ENCODE results near the gene CPNE5. TPM values are rescaled to one million over a fixed set of nuclear protein-coding genes. Genes with fewer than 3 reads are reported as not detected.
A peak's percentile ranks its signal among the peaks of the same experiment; 100 is the strongest.

Gene CPNE5
- total and polyA plus RNA-seq, 4 donors: 0.93 to 5.2 (median 3.8) TPM

- ATAC-seq (ENCODE audit: insufficient read depth, low FRiP score): no peak
- no peak overlapping the region for H3K4me3 ChIP-seq
- no peaks in the 10 kb centered on the region for H3K9me3 ChIP-seq (ENCODE audit: control insufficient read depth in 4 of 4, insufficient read depth in 3 of 4, low read length in 3 of 4)
- H3K36me3 ChIP-seq (ENCODE audit: control insufficient read depth in 4 of 4, insufficient read depth in 4 of 4, low read length in 4 of 4): no peaks in the 10 kb centered on the region
- no peaks in the 10 kb centered on the region for H3K27me3 ChIP-seq (ENCODE audit: control insufficient read depth in 3 of 3, insufficient read depth in 3 of 3, low read length in 2 of 3)
- WGBS, 2 donors: 68 to 85% methylated on average over 10 of the region's 10 CpGs
- DNase-seq: no peak
- no peak overlapping the region for H3K27ac ChIP-seq (ENCODE audit: low read depth in 1 of 2, low read length in 1 of 2)
- no peak overlapping the region for H3K9ac ChIP-seq (ENCODE audit: insufficient read depth in 1 of 2, low read length in 2 of 2)
- H3K4me1 ChIP-seq (ENCODE audit: control insufficient read depth in 5 of 5, insufficient read depth in 5 of 5, low read length in 5 of 5): peaks cover 0 to 11% (median 0%) of the 10 kb centered on the region in 5 donors
- no peak for TF ChIP-seq CTCF (IDR thresholded peaks at IDR 0.05; ENCODE audit: control extremely low read depth, extremely low read depth)
Observed at GRCh38 chr6:36766399-36766945, 72.8 kb downstream of the CPNE5 start.

GRCh38 chr6:36765594-36766398 lies 73.4 kb downstream of the CPNE5 start:
- DNase-seq (peak; percentile 81 to 83 (median 82)), ATAC-seq (ENCODE audit: insufficient read depth, low FRiP score) (peak; percentile 67)
- Histone ChIP-seq H3K9ac (ENCODE audit: insufficient read depth in 1 of 2, low read length in 2 of 2) (no peak overlapping the region), H3K4me3 (no peak overlapping the region), H3K9me3 (ENCODE audit: control insufficient read depth in 4 of 4, insufficient read depth in 3 of 4, low read length in 3 of 4) (no peaks in the 10 kb centered on the region), H3K36me3 (ENCODE audit: control insufficient read depth in 4 of 4, insufficient read depth in 4 of 4, low read length in 4 of 4) (no peaks in the 10 kb centered on the region), H3K27me3 (ENCODE audit: control insufficient read depth in 3 of 3, insufficient read depth in 3 of 3, low read length in 2 of 3) (no peaks in the 10 kb centered on the region), H3K4me1 (ENCODE audit: control insufficient read depth in 5 of 5, insufficient read depth in 5 of 5, low read length in 5 of 5) (peaks cover 0 to 11% (median 0%) of the 10 kb centered on the region in 5 donors), H3K27ac (ENCODE audit: low read depth in 1 of 2, low read length in 1 of 2) (no peak overlapping the region)
- peak; percentile 91 for TF ChIP-seq CTCF (IDR thresholded peaks at IDR 0.05; ENCODE audit: control extremely low read depth, extremely low read depth)
- WGBS, 2 donors: 36 to 45% methylated on average over 17 of the region's 17 CpGs

GRCh38 chr6:36765190-36765589 lies 74.1 kb downstream of the CPNE5 start:
- Histone ChIP-seq H3K9me3 (ENCODE audit: control insufficient read depth in 4 of 4, insufficient read depth in 3 of 4, low read length in 3 of 4) (no peaks in the 10 kb centered on the region), H3K27ac (ENCODE audit: low read depth in 1 of 2, low read length in 1 of 2) (no peak overlapping the region), H3K9ac (ENCODE audit: insufficient read depth in 1 of 2, low read length in 2 of 2) (no peak overlapping the region), H3K4me3 (no peak overlapping the region), H3K27me3 (ENCODE audit: control insufficient read depth in 3 of 3, insufficient read depth in 3 of 3, low read length in 2 of 3) (no peaks in the 10 kb centered on the region), H3K4me1 (ENCODE audit: control insufficient read depth in 5 of 5, insufficient read depth in 5 of 5, low read length in 5 of 5) (peaks cover 0 to 11% (median 0%) of the 10 kb centered on the region in 5 donors), H3K36me3 (ENCODE audit: control insufficient read depth in 4 of 4, insufficient read depth in 4 of 4, low read length in 4 of 4) (no peaks in the 10 kb centered on the region)
- no peak for ATAC-seq (ENCODE audit: insufficient read depth, low FRiP score)
- WGBS, 2 donors: 79 to 92% methylated on average over 10 of the region's 10 CpGs
- no peak for TF ChIP-seq CTCF (IDR thresholded peaks at IDR 0.05; ENCODE audit: control extremely low read depth, extremely low read depth)
- DNase-seq: no peak

Measured in lung (tissue), 12 donors.